Measurements from ENCODE around the gene ZNF266.

ZNF266 gene

GRCh38 chr19:9435279-9436268, at the start of gene ZNF266:
Gene ZNF266 (minus strand): TSS chr19:9435573. CDS start chr19:9420089, 15,484 bp downstream.
- DNase-seq (ENCODE audit: low read depth in 2 of 2) = peak; percentile 73 to 83

GRCh38 chr19:9485140-9485539, 49.8 kb upstream of the ZNF266 start:
- DNase-seq (ENCODE audit: low read depth in 2 of 2) = no peak

- no peak for DNase-seq (ENCODE audit: low read depth in 2 of 2)
Observed at GRCh38 chr19:9474975-9475374, 39.6 kb upstream of the ZNF266 start.

- no peak for DNase-seq (ENCODE audit: low read depth in 2 of 2)
Observed at GRCh38 chr19:9467161-9467560, 31.8 kb upstream of the ZNF266 start.

GRCh38 chr19:9461938-9462337, 26.6 kb upstream of the ZNF266 start:
- no peak for DNase-seq (ENCODE audit: low read depth in 2 of 2)

- no peak for DNase-seq (ENCODE audit: low read depth in 2 of 2)
Observed at GRCh38 chr19:9456018-9456689, 20.8 kb upstream of the ZNF266 start.

GRCh38 chr19:9453953-9454352, 18.6 kb upstream of the ZNF266 start:
- no peak for DNase-seq (ENCODE audit: low read depth in 2 of 2)

GRCh38 chr19:9445037-9445436, 9.7 kb upstream of the ZNF266 start:
- no peak for DNase-seq (ENCODE audit: low read depth in 2 of 2)

GRCh38 chr19:9436358-9436757, 985 bp upstream of the ZNF266 start:
- DNase-seq (ENCODE audit: low read depth in 2 of 2) = no peak

GRCh38 chr19:9431475-9431874, 3.9 kb downstream of the ZNF266 start:
- peak in 1 of 2 donors; percentile 21 for DNase-seq (ENCODE audit: low read depth in 2 of 2)

GRCh38 chr19:9430444-9430843, 4.9 kb downstream of the ZNF266 start:
- DNase-seq (ENCODE audit: low read depth in 2 of 2) = no peak

GRCh38 chr19:9427941-9428340, 7.4 kb downstream of the ZNF266 start:
- DNase-seq (ENCODE audit: low read depth in 2 of 2) = no peak

- DNase-seq (ENCODE audit: low read depth in 2 of 2) = no peak
Observed at GRCh38 chr19:9413240-9413954, 22.0 kb downstream of the ZNF266 start.

- DNase-seq (ENCODE audit: low read depth in 2 of 2) = no peak
Observed at GRCh38 chr19:9407827-9408226, 27.5 kb downstream of the ZNF266 start.

- DNase-seq (ENCODE audit: low read depth in 2 of 2) = peak in 1 of 2 donors; percentile 21
Observed at GRCh38 chr19:9406798-9407352, 28.5 kb downstream of the ZNF266 start.

- DNase-seq (ENCODE audit: low read depth in 2 of 2) = no peak
Observed at GRCh38 chr19:9381361-9381785, 54.0 kb downstream of the ZNF266 start.

- no peak for DNase-seq (ENCODE audit: low read depth in 2 of 2)
Observed at GRCh38 chr19:9370738-9371619, 64.4 kb downstream of the ZNF266 start.

- no peak for DNase-seq (ENCODE audit: low read depth in 2 of 2)
Observed at GRCh38 chr19:9362905-9363304, 72.5 kb downstream of the ZNF266 start, which contains the start of gene ZNF177. Gene ZNF177 (plus strand): TSS chr19:9363013. CDS start chr19:9378312, 15,299 bp downstream.
